HCT116 (cell line): ENCODE measurements around the gene IGF2BP3. TPM values are rescaled to one million over a fixed set of nuclear protein-coding genes. Genes with fewer than 3 reads are reported as not detected.

Experiments used
- ATAC-seq: fragments of 200-7000 bp; cut with Tn5 transposase; 2 replicates; pipeline ENCODE4 v1.9.1; 2020; ENCODE audit warnings: mild to moderate bottlenecking, moderate library complexity
- BruUV-seq: library from RNA; stranded (reverse); fragments of 400-500 nt; replicated peaks from 2 replicates; lab custom pipeline; 2021; lab: Mats Ljungman, UMichigan
- CTCF ChIA-PET: fragments of 300-600 bp; sonication (Branson Sonifier 250); formaldehyde crosslinking; loops from one replicate; lab custom pipeline; 2021; ENCODE audit warnings: antibody characterized with exemption; lab: Charles Lee
- POLR2A ChIA-PET: fragments of 300-600, 350-600 bp; sonication (Branson Sonifier 250); formaldehyde crosslinking; loops from one replicate; lab custom pipeline; 2021; ENCODE audit warnings: antibody characterized with exemption; lab: Charles Lee
- RAD21 ChIA-PET, 2 experiments: fragments of 300-600 bp; sonication (Branson Sonifier 250); formaldehyde crosslinking; loops; one replicate each; lab custom pipeline; 2023; ENCODE audit warnings: low total read pairs in 2 of 2; ENCODE audit not compliant: uncharacterized antibody in 2 of 2, unreplicated experiment in 2 of 2, low non-redundant PET in 1 of 2; lab: Charles Lee
- DNase-seq: peaks from one replicate; pipeline ENCODE4 v3.0.0-alpha.2; 2010; ENCODE audit warnings: low read depth, low spot score
- H2AFZ ChIP-seq: fragments of 200-600 bp; shearing (Covaris generic), sonication (generic); 2 replicates; pipeline ENCODE4 v1.6.1; 2017; ENCODE audit warnings: low read depth, mixed run types, mixed read lengths, antibody characterized with exemption, low read length; ENCODE audit not compliant: poor library complexity, severe bottlenecking
- H3K27ac ChIP-seq: 2 replicates; pipeline ENCODE4 v1.5.1; 2012; ENCODE audit warnings: low read depth, low read length
- H3K27me3 ChIP-seq: fragments of 200-600 bp; sonication (generic); 2 replicates; pipeline ENCODE4 v1.6.1; 2016; ENCODE audit warnings: mixed run types, low read length, mixed read lengths; ENCODE audit not compliant: insufficient read depth
- H3K36me3 ChIP-seq, 2 experiments: fragments of 200-500 bp in 1 of 2; fragments of 200-600 bp in 1 of 2; sonication (Bioruptor generic) in 1 of 2; sonication (generic) in 1 of 2; 2 replicates each; pipeline versions ENCODE4 v1.5.1 to v1.6.1; 2014 to 2016; ENCODE audit warnings: low read length in 2 of 2, inconsistent platforms in 1 of 2, mixed read lengths in 1 of 2, mixed run types in 1 of 2; ENCODE audit not compliant: insufficient read depth in 2 of 2, control insufficient read depth in 1 of 2
- H3K4me1 ChIP-seq, 2 experiments: fragments of 200-600 bp in 1 of 2; sonication (generic) in 1 of 2; 2 replicates each; pipeline versions ENCODE4 v1.5.1 to v1.6.1; 2012 to 2017; ENCODE audit warnings: low read length in 2 of 2, inconsistent platforms in 1 of 2, mild to moderate bottlenecking in 1 of 2, mixed read lengths in 1 of 2, mixed run types in 1 of 2, moderate library complexity in 1 of 2; ENCODE audit not compliant: insufficient read depth in 2 of 2, control insufficient read depth in 1 of 2
- H3K4me2 ChIP-seq: fragments of 200-600 bp; sonication (generic); 2 replicates; pipeline ENCODE4 v1.6.1; 2017; ENCODE audit warnings: mixed run types, low read length, mixed read lengths
- H3K4me3 ChIP-seq, 2 experiments: fragments of 200-600 bp in 1 of 2; sonication (generic) in 1 of 2; replicated peaks in 1 of 2; 2 replicates each; pipeline ENCODE4 v1.5.1; 2011 to 2016; ENCODE audit warnings: low read length in 2 of 2, control low read depth in 1 of 2, low read depth in 1 of 2, mild to moderate bottlenecking in 1 of 2, mixed read lengths in 1 of 2, mixed run types in 1 of 2
- H3K79me2 ChIP-seq: fragments of 200-600 bp; sonication (generic); 2 replicates; pipeline ENCODE4 v1.6.1; 2017; ENCODE audit warnings: mild to moderate bottlenecking, mixed run types, low read length, moderate library complexity, mixed read lengths; ENCODE audit not compliant: insufficient read depth
- H3K9ac ChIP-seq: fragments of 200-600 bp; sonication (generic); 2 replicates; pipeline ENCODE4 v1.6.1; 2016; ENCODE audit warnings: low read length, mixed read lengths
- H3K9me2 ChIP-seq: fragments of 200-600 bp; sonication (generic), shearing (Covaris generic); 2 replicates; pipeline ENCODE4 v1.6.1; 2017; ENCODE audit warnings: mixed run types, mild to moderate bottlenecking, moderate library complexity; ENCODE audit not compliant: insufficient read depth
- H3K9me3 ChIP-seq, 2 experiments: fragments of 200-500 bp in 1 of 2; fragments of 200-600 bp in 1 of 2; sonication (Bioruptor generic) in 1 of 2; sonication (generic) in 1 of 2; 2 replicates each; pipeline ENCODE4 v1.6.1; 2014 to 2017; ENCODE audit warnings: low read length in 2 of 2, mixed read lengths in 2 of 2, inconsistent platforms in 1 of 2, low read depth in 1 of 2, mild to moderate bottlenecking in 1 of 2, mixed run types in 1 of 2, moderate library complexity in 1 of 2; ENCODE audit not compliant: control insufficient read depth in 1 of 2, insufficient read depth in 1 of 2
- H4K20me1 ChIP-seq: fragments of 200-600 bp; sonication (generic), shearing (Covaris generic); 2 replicates; pipeline ENCODE4 v1.6.1; 2017; ENCODE audit warnings: mixed run types, mild to moderate bottlenecking, moderate library complexity; ENCODE audit not compliant: insufficient read depth
- ATF3 ChIP-seq: IDR thresholded peaks from 2 replicates; pipeline ENCODE4 v1.6.1; 2012
- CEBPB ChIP-seq: IDR thresholded peaks from 2 replicates; pipeline ENCODE4 v1.6.1; 2012; ENCODE audit warnings: low read depth
- CTCF ChIP-seq, 3 experiments: fragments of 200-600 bp in 1 of 3; sonication (generic) in 1 of 3; IDR thresholded peaks in 2 of 3; conservative IDR thresholded peaks in 1 of 3; 2 replicates each; pipeline ENCODE4 v1.5.1; 2012 to 2017; ENCODE audit warnings: low read depth in 2 of 3, low read length in 2 of 3, antibody characterized with exemption in 1 of 3, borderline replicate concordance in 1 of 3, control low read depth in 1 of 3, mild to moderate bottlenecking in 1 of 3, mixed read lengths in 1 of 3, mixed run types in 1 of 3, moderate library complexity in 1 of 3; ENCODE audit not compliant: insufficient read depth in 1 of 3
- EGR1 ChIP-seq: IDR thresholded peaks from 2 replicates; pipeline ENCODE4 v1.6.1; 2012; ENCODE audit warnings: low read depth
- ELF1 ChIP-seq: IDR thresholded peaks from 2 replicates; pipeline ENCODE4 v1.6.1; 2012; ENCODE audit warnings: low read depth, borderline replicate concordance
- EZH2 ChIP-seq: fragments of 200-600 bp; sonication (generic); IDR thresholded peaks from 2 replicates; pipeline ENCODE4 v1.6.1; 2017; ENCODE audit warnings: antibody characterized with exemption, mixed run types
- EZH2phosphoT487 ChIP-seq: fragments of 200-600 bp; IDR thresholded peaks from 2 replicates; pipeline ENCODE4 v1.6.1; 2018; ENCODE audit warnings: antibody characterized with exemption, borderline replicate concordance
- FOSL1 ChIP-seq: IDR thresholded peaks from 2 replicates; pipeline ENCODE4 v1.6.1; 2012; ENCODE audit warnings: low read depth
- JUND ChIP-seq: IDR thresholded peaks from 2 replicates; pipeline ENCODE4 v1.6.1; 2012
- MAX ChIP-seq: IDR thresholded peaks from 2 replicates; pipeline ENCODE4 v1.6.1; 2012
- POLR2AphosphoS5 ChIP-seq: IDR thresholded peaks from 2 replicates; pipeline ENCODE4 v1.6.1; 2011; ENCODE audit warnings: mild to moderate bottlenecking, low read depth, low read length, moderate library complexity
- RAD21 ChIP-seq: IDR thresholded peaks from 2 replicates; pipeline ENCODE4 v1.6.1; 2012; ENCODE audit warnings: low read depth, mild to moderate bottlenecking
- REST ChIP-seq: IDR thresholded peaks from 2 replicates; pipeline ENCODE4 v1.6.1; 2012; ENCODE audit warnings: low read depth
- SIN3A ChIP-seq: IDR thresholded peaks from 2 replicates; pipeline ENCODE4 v1.6.1; 2012; ENCODE audit warnings: low read depth
- SP1 ChIP-seq: IDR thresholded peaks from 2 replicates; pipeline ENCODE4 v1.6.1; 2012; ENCODE audit warnings: low read depth
- YY1 ChIP-seq: IDR thresholded peaks from 2 replicates; pipeline ENCODE4 v1.6.1; 2011; ENCODE audit warnings: low read length, low read depth, moderate library complexity, mild to moderate bottlenecking; ENCODE audit not compliant: insufficient replicate concordance; ENCODE audit errors: extremely low read depth
- ZBTB33 ChIP-seq: IDR thresholded peaks from 2 replicates; pipeline ENCODE4 v1.6.1; 2011; ENCODE audit warnings: mild to moderate bottlenecking, low read length, moderate library complexity; ENCODE audit not compliant: insufficient replicate concordance; ENCODE audit errors: extremely low read depth
- ZFX ChIP-seq: fragments of 450-650 bp; IDR thresholded peaks from 2 replicates; pipeline ENCODE4 v1.6.1; 2017
- ZNF274 ChIP-seq: fragments of 200-500 bp; sonication (Bioruptor generic); IDR thresholded peaks from 2 replicates; pipeline ENCODE4 v1.6.1; 2014; ENCODE audit warnings: mild to moderate bottlenecking, low read depth, low read length, inconsistent platforms
- intact Hi-C: fragments of 100-400 bp; cut with micrococcal nuclease; formaldehyde crosslinking; loops from 2 replicates; pipeline ENCODE4 v1.10.0; 2022
- total RNA-seq: library from RNA; stranded (reverse); gene quantifications from one replicate; pipeline ENCODE4 v1.2.1, GENCODE V29; 2021; ENCODE audit not compliant: unreplicated experiment

IGF2BP3 gene
- total RNA-seq, 1 experiment from 2014 or later = 79.1 TPM

GRCh38 chr7:23458044-23458443 lies 12.2 kb downstream of the IGF2BP3 start:
- no peak for ATAC-seq
- Histone ChIP-seq H2AFZ (no peak overlapping the region), H4K20me1 (peaks cover 18% of the 10 kb centered on the region; the same call in 1 of the 2 replicates), H3K36me3 (peaks cover 10 to 19% of the 10 kb centered on the region in 2 experiments; a peak in 3 of 4 replicates), H3K4me2 (no peak overlapping the region), H3K9me3 (no peaks in the 10 kb centered on the region), H3K27me3 (no peaks in the 10 kb centered on the region), H3K4me1 (peaks cover 2 to 11% of the 10 kb centered on the region in 2 experiments), H3K27ac (no peak overlapping the region), H3K9me2 (no peaks in the 10 kb centered on the region), H3K4me3 (no peak overlapping the region), H3K79me2 (peaks cover 100% of the 10 kb centered on the region), H3K9ac (no peak overlapping the region)
- TF ChIP-seq EGR1 = no peak
- TF ChIP-seq CTCF (IDR thresholded peaks at IDR 0.05 in 2 of 3, conservative IDR thresholded peaks at IDR 0.05 in 1 of 3; ENCODE audit: borderline replicate concordance in 1 of 3, insufficient read depth in 1 of 3, low read depth in 2 of 3, low read length in 2 of 3) = no peak
- no peak for TF ChIP-seq FOSL1
- no peak for TF ChIP-seq JUND
- no peak for TF ChIP-seq ATF3
- TF ChIP-seq RAD21 = no peak
- no peak for TF ChIP-seq ZBTB33
- no peak for TF ChIP-seq ZNF274
- no peak for TF ChIP-seq SIN3A
- no peak for TF ChIP-seq POLR2AphosphoS5
- no peak for TF ChIP-seq REST
- TF ChIP-seq YY1 = no peak
- no peak for TF ChIP-seq ZFX
- no peak for TF ChIP-seq ELF1
- TF ChIP-seq CEBPB = no peak
- no peak for TF ChIP-seq EZH2phosphoT487
- TF ChIP-seq MAX = no peak
- TF ChIP-seq SP1 = no peak
- TF ChIP-seq EZH2 = no peak
- ChIA-PET POLR2A (no interaction called here), RAD21 (no interaction called here), CTCF (no interaction called here)
- intact Hi-C loops = no loop called here
- no peak for DNase-seq
- no TSS peak for BruUV-seq
